H9 (cell line): ENCODE results near the gene ALOX5AP. TPM values are rescaled to one million over a fixed set of nuclear protein-coding genes. Genes with fewer than 3 reads are reported as not detected.

Experiments
- DNase-seq: peaks from one replicate; pipeline ENCODE4 v3.0.0-alpha.2; 2017
- H2AFZ ChIP-seq: one replicate; pipeline ENCODE4 v1.6.1; 2013; ENCODE audit warnings: mild to moderate bottlenecking, low read length, control low read depth, moderate library complexity
- H2AK5ac ChIP-seq: 2 replicates; pipeline ENCODE4 v1.6.1; 2013; ENCODE audit warnings: low read length, control low read depth, mixed read lengths; ENCODE audit not compliant: insufficient read length
- H2BK120ac ChIP-seq: one replicate; pipeline ENCODE4 v1.6.1; 2013; ENCODE audit warnings: low read depth, mild to moderate bottlenecking, low read length, control low read depth, inconsistent platforms; ENCODE audit not compliant: poor library complexity, severe bottlenecking
- H2BK12ac ChIP-seq: 2 replicates; pipeline ENCODE4 v1.6.1; 2013; ENCODE audit warnings: low read length, control low read depth, mixed read lengths, low read depth; ENCODE audit not compliant: insufficient read length
- H2BK15ac ChIP-seq: 2 replicates; pipeline ENCODE4 v1.6.1; 2013; ENCODE audit warnings: low read depth, low read length, control low read depth
- H2BK20ac ChIP-seq: one replicate; pipeline ENCODE4 v1.6.1; 2013; ENCODE audit warnings: low read depth, mild to moderate bottlenecking, low read length, control low read depth, inconsistent platforms; ENCODE audit not compliant: poor library complexity, severe bottlenecking
- H2BK5ac ChIP-seq: 2 replicates; pipeline ENCODE4 v1.6.1; 2013; ENCODE audit warnings: low read length, control low read depth, mixed read lengths; ENCODE audit not compliant: insufficient read length
- H3K14ac ChIP-seq: 2 replicates; pipeline ENCODE4 v1.6.1; 2013; ENCODE audit warnings: low read length, control low read depth; ENCODE audit not compliant: insufficient read depth
- H3K18ac ChIP-seq: 2 replicates; pipeline ENCODE4 v1.6.1; 2013; ENCODE audit warnings: low read depth, mild to moderate bottlenecking, mixed read lengths, low read length, control low read depth; ENCODE audit not compliant: insufficient read length
- H3K23ac ChIP-seq: 2 replicates; pipeline ENCODE4 v1.6.1; 2013; ENCODE audit warnings: low read length, control low read depth, mixed read lengths, low read depth; ENCODE audit not compliant: insufficient read length
- H3K23me2 ChIP-seq: 2 replicates; pipeline ENCODE4 v1.6.1; 2013; ENCODE audit warnings: low read depth, mild to moderate bottlenecking, mixed read lengths, low read length, control low read depth; ENCODE audit not compliant: insufficient read length, poor library complexity, severe bottlenecking
- H3K27ac ChIP-seq: 2 replicates; pipeline ENCODE4 v1.5.1; 2013; ENCODE audit warnings: low read length, control low read depth, mixed read lengths, low read depth; ENCODE audit not compliant: insufficient read length
- H3K27me3 ChIP-seq: 2 replicates; pipeline ENCODE4 v1.6.1; 2013; ENCODE audit warnings: low read length, control low read depth, inconsistent platforms; ENCODE audit not compliant: insufficient read depth
- H3K4ac ChIP-seq: 2 replicates; pipeline ENCODE4 v1.6.1; 2013; ENCODE audit warnings: low read depth, mild to moderate bottlenecking, control low read depth, inconsistent platforms, low read length, moderate library complexity
- H3K4me1 ChIP-seq: 2 replicates; pipeline ENCODE4 v1.6.1; 2013; ENCODE audit warnings: low read length, control low read depth, inconsistent platforms; ENCODE audit not compliant: insufficient read depth
- H3K4me2 ChIP-seq: 2 replicates; pipeline ENCODE4 v1.6.1; 2013; ENCODE audit warnings: low read length, control low read depth, mixed read lengths; ENCODE audit not compliant: insufficient read length, insufficient read depth
- H3K56ac ChIP-seq: 2 replicates; pipeline ENCODE4 v1.6.1; 2013; ENCODE audit warnings: low read depth, mild to moderate bottlenecking, mixed read lengths, low read length, control low read depth; ENCODE audit not compliant: insufficient read length
- H3K79me1 ChIP-seq: 2 replicates; pipeline ENCODE4 v1.6.1; 2013; ENCODE audit warnings: low read depth, mild to moderate bottlenecking, moderate library complexity, low read length, control low read depth, inconsistent platforms; ENCODE audit not compliant: insufficient read depth, poor library complexity, severe bottlenecking
- H3K79me2 ChIP-seq: 2 replicates; pipeline ENCODE4 v1.6.1; 2013; ENCODE audit warnings: low read length, control low read depth, inconsistent platforms; ENCODE audit not compliant: insufficient read depth
- H3K9ac ChIP-seq: 2 replicates; pipeline ENCODE4 v1.6.1; 2013; ENCODE audit warnings: low read length, control low read depth, mixed read lengths; ENCODE audit not compliant: insufficient read length; ENCODE audit errors: extremely low read depth
- H3K9me3 ChIP-seq: one replicate; pipeline ENCODE4 v1.6.1; 2013; ENCODE audit warnings: low read depth, low read length, inconsistent platforms; ENCODE audit not compliant: control insufficient read depth
- H3T11ph ChIP-seq: one replicate; pipeline ENCODE4 v1.6.1; 2013; ENCODE audit warnings: mild to moderate bottlenecking, low read length, control low read depth, inconsistent platforms
- H4K20me1 ChIP-seq: one replicate; pipeline ENCODE4 v1.6.1; 2013; ENCODE audit not compliant: control insufficient read depth, insufficient read length, insufficient read depth
- H4K5ac ChIP-seq: 2 replicates; pipeline ENCODE4 v1.6.1; 2013; ENCODE audit warnings: low read depth, mild to moderate bottlenecking, mixed read lengths, low read length, control low read depth; ENCODE audit not compliant: insufficient read length
- H4K8ac ChIP-seq: replicated peaks from 2 replicates; pipeline ENCODE4 v1.6.1; 2013; ENCODE audit warnings: low read length, control low read depth, mixed read lengths, low read depth; ENCODE audit not compliant: insufficient read length
- H4K91ac ChIP-seq: 2 replicates; pipeline ENCODE4 v1.6.1; 2013; ENCODE audit warnings: low read depth, mild to moderate bottlenecking, moderate library complexity, mixed read lengths, low read length, control low read depth; ENCODE audit not compliant: insufficient read length
- H3K27ac Mint-ChIP-seq, 3 experiments: 2 replicates in 2 of 3; 3 replicates in 1 of 3; pipeline ENCODE4 v1.8.0; 2020 to 2021; ENCODE audit warnings: mixed read lengths in 3 of 3, mild to moderate bottlenecking in 1 of 3, moderate library complexity in 1 of 3
- H3K27me3 Mint-ChIP-seq: 2 replicates; pipeline ENCODE4 v1.8.0; 2021; ENCODE audit warnings: low read depth, mild to moderate bottlenecking, moderate library complexity, mixed read lengths
- H3K36me3 Mint-ChIP-seq, 3 experiments: 2 replicates in 2 of 3; 3 replicates in 1 of 3; pipeline ENCODE4 v1.8.0; 2020 to 2021; ENCODE audit warnings: low read depth in 3 of 3, mixed read lengths in 3 of 3; ENCODE audit not compliant: insufficient read depth in 1 of 3
- H3K4me1 Mint-ChIP-seq, 2 experiments: 2 replicates each; pipeline ENCODE4 v1.8.0; 2020; ENCODE audit warnings: mixed read lengths in 2 of 2
- H3K4me3 Mint-ChIP-seq, 2 experiments: 2 replicates in 1 of 2; 3 replicates in 1 of 2; pipeline ENCODE4 v1.8.0; 2020 to 2021; ENCODE audit warnings: mild to moderate bottlenecking in 2 of 2, mixed read lengths in 2 of 2, moderate library complexity in 1 of 2
- H3K9me3 Mint-ChIP-seq, 2 experiments: 2 replicates in 1 of 2; 3 replicates in 1 of 2; pipeline ENCODE4 v1.8.0; 2020; ENCODE audit warnings: mild to moderate bottlenecking in 2 of 2, mixed read lengths in 2 of 2, moderate library complexity in 1 of 2
- CTCF ChIP-seq: fragments of 200-600 bp; sonication (generic); conservative IDR thresholded peaks from 3 replicates; pipeline ENCODE4 v1.8.0; 2021; ENCODE audit warnings: antibody characterized with exemption, mild to moderate bottlenecking
- WGBS: extraction: QIAGEN DNeasy Blood & Tissue Kit; methylation state at CpG from one replicate; pipeline ENCODE4 v1.1.7; 2013; ENCODE audit warnings: missing lambda C conversion rate, low lambda C conversion rate, mixed read lengths; ENCODE audit not compliant: insufficient read length; ENCODE audit errors: extremely low coverage; 5-methylcytosine and 5-hydroxymethylcytosine counted together
- total RNA-seq: library from RNA; stranded (reverse); gene quantifications from 2 replicates; pipeline ENCODE4 v1.2.1, GENCODE V29; 2021

Gene ALOX5AP
- total RNA-seq, 1 experiment from 2014 or later, result not detected

- Histone ChIP-seq H3K27ac (no peak overlapping the region), H3K9ac (no peak overlapping the region)
- no peak for DNase-seq
Observed at GRCh38 chr13:30753030-30753616, 17.8 kb downstream of the ALOX5AP start.

More at GRCh38 chr13:30753030-30753616, 17.8 kb downstream of the ALOX5AP start:
- WGBS, result no CpG with 5 or more reads among the region's 8 CpGs
- Histone ChIP-seq H3K79me2 (no peaks in the 10 kb centered on the region), H3K79me1 (no peaks in the 10 kb centered on the region), H3K23ac (no peak overlapping the region), H3K27me3 (no peaks in the 10 kb centered on the region), H3K23me2 (no peaks in the 10 kb centered on the region), H2BK120ac (no peak overlapping the region), H3K18ac (no peak overlapping the region), H3K14ac (no peak overlapping the region), H4K5ac (no peak overlapping the region), H3K4me2 (no peak overlapping the region), H2BK12ac (no peak overlapping the region), H2AK5ac (no peak overlapping the region), H3K9me3 (no peaks in the 10 kb centered on the region), H4K8ac (no peak overlapping the region), H2BK20ac (no peak overlapping the region), H4K91ac (no peak overlapping the region), H2BK15ac (no peak overlapping the region), H3T11ph (no peak overlapping the region), H4K20me1 (no peaks in the 10 kb centered on the region), H3K56ac (no peak overlapping the region), H3K4ac (no peak overlapping the region), H3K4me1 (no peaks in the 10 kb centered on the region), H2AFZ (no peak overlapping the region), H2BK5ac (no peak overlapping the region)
- Mint-ChIP-seq H3K9me3 (no peaks in the 10 kb centered on the region; a peak in 1 of 5 replicates), H3K4me3 (no peak overlapping the region), H3K36me3 (no peaks in the 10 kb centered on the region), H3K4me1 (no peaks in the 10 kb centered on the region), H3K27me3 (no peaks in the 10 kb centered on the region), H3K27ac (no peak overlapping the region)
- no peak for TF ChIP-seq CTCF
